Cardiac muscle cell (in vitro differentiated cells and primary cell): ENCODE results near the gene CCDC40. TPM values are rescaled to one million over a fixed set of nuclear protein-coding genes. Genes with fewer than 3 reads are reported as not detected.

Source experiments
- DNase-seq, 2 donors: peaks; one replicate each; pipeline versions ENCODE4 v3.0.0 to v3.0.0-alpha.2; 2010 to 2017; ENCODE audit warnings: low read depth in 1 of 2, low spot score in 1 of 2
- H3K27ac ChIP-seq: fragments of 200-600 bp; sonication (generic); 2 replicates; pipeline ENCODE4 v1.5.1; 2016
- H3K27me3 ChIP-seq: fragments of 200-600 bp; sonication (generic); 2 replicates; pipeline ENCODE4 v1.6.0; 2016; ENCODE audit warnings: control low read depth
- H3K36me3 ChIP-seq: fragments of 200-600 bp; sonication (generic); 2 replicates; pipeline ENCODE4 v1.5.1; 2016; ENCODE audit warnings: control low read depth
- H3K4me1 ChIP-seq: fragments of 200-600 bp; sonication (generic); 2 replicates; pipeline ENCODE4 v1.8.1; 2017; ENCODE audit warnings: low read depth, mild to moderate bottlenecking, mixed run types
- H3K4me3 ChIP-seq: fragments of 200-600 bp; sonication (generic); 2 replicates; pipeline ENCODE4 v1.5.1; 2016; ENCODE audit warnings: mild to moderate bottlenecking
- H3K9me3 ChIP-seq: fragments of 200-600 bp; sonication (generic); 2 replicates; pipeline ENCODE4 v1.5.1; 2017; ENCODE audit warnings: low read depth, mild to moderate bottlenecking, control low read depth
- polyA plus RNA-seq: library from polyadenylated mRNA; unstranded; fragments of >200 nt; fragmentation: Nextera tagmentation; extraction: Ambion mirVana; gene quantifications from 2 replicates; pipeline ENCODE4 v1.2.1, GENCODE V29; 2016
- total RNA-seq: library from RNA; depleted of rRNA; stranded (reverse); fragments of >200 nt; gene quantifications from 2 replicates; pipeline ENCODE4 v1.2.3, GENCODE V29; 2016
- TF ChIP-seq, protein P1 (sequence below): IDR thresholded peaks from 2 replicates; pipeline ENCODE4 v1.5.1; 2012; ENCODE audit warnings: low read depth, mild to moderate bottlenecking, low read length

Gene CCDC40
- total and polyA plus RNA-seq, 2 experiments from 2014 or later, result 11.3 to 12.2 TPM

DNA sequence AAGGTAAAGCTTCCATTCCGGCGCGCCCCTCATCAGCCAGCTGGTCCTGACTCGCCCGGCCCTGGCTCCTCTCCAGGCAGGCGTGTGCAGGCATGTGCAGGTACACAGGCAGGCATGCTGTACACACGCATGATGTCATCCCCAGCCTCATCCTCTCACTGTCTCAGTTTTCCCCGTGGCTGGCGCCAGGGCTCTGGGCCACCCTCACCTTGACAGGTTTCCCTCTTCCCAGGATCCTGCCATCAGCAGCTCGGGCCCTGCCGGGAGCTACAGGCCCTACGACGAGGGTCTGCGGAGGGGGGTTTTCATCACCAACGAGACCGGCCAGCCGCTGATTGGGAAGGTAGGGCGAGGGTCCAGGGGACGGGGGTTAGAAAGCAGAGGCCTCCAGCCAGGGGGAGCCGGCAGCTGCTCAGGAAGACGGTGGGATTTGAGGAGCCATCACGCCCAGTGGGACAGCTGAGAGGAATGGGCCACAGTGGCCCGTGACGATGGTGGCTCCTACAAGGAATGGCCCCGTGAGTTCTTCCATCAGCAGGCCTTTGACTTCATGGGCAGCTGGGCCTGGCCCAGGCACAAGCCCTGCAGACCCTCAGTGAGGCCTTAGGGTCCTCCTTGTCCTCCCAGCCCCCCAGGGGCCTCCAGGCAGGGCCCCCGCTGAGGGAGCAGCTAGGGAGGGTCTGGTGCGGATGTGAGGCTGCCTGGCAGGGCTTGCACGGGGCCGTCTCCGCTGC lies 73.4 kb downstream of the CCDC40 start:
- Histone ChIP-seq H3K27me3 (no peaks in the 10 kb centered on the region), H3K9me3 (no peaks in the 10 kb centered on the region), H3K36me3 (no peaks in the 10 kb centered on the region), H3K27ac (no peak overlapping the region), H3K4me1 (peaks cover under 1% of the 10 kb centered on the region), H3K4me3 (no peak overlapping the region)
- TF ChIP-seq, protein P1, sequence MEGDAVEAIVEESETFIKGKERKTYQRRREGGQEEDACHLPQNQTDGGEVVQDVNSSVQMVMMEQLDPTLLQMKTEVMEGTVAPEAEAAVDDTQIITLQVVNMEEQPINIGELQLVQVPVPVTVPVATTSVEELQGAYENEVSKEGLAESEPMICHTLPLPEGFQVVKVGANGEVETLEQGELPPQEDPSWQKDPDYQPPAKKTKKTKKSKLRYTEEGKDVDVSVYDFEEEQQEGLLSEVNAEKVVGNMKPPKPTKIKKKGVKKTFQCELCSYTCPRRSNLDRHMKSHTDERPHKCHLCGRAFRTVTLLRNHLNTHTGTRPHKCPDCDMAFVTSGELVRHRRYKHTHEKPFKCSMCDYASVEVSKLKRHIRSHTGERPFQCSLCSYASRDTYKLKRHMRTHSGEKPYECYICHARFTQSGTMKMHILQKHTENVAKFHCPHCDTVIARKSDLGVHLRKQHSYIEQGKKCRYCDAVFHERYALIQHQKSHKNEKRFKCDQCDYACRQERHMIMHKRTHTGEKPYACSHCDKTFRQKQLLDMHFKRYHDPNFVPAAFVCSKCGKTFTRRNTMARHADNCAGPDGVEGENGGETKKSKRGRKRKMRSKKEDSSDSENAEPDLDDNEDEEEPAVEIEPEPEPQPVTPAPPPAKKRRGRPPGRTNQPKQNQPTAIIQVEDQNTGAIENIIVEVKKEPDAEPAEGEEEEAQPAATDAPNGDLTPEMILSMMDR, result no peak
- DNase-seq, result no peak

GRCh38 chr17:80110447-80110812 lies 74.0 kb downstream of the CCDC40 start:
- Histone ChIP-seq H3K27me3 (no peaks in the 10 kb centered on the region), H3K36me3 (no peaks in the 10 kb centered on the region), H3K4me3 (no peak overlapping the region), H3K9me3 (no peaks in the 10 kb centered on the region), H3K27ac (no peak overlapping the region), H3K4me1 (no peaks in the 10 kb centered on the region)
- TF ChIP-seq, protein P1, result no peak
- no peak for DNase-seq

GRCh38 chr17:80110927-80111701 lies 74.7 kb downstream of the CCDC40 start:
- Histone ChIP-seq H3K4me3 (no peak overlapping the region), H3K36me3 (no peaks in the 10 kb centered on the region), H3K27ac (no peak overlapping the region), H3K27me3 (no peaks in the 10 kb centered on the region), H3K4me1 (no peaks in the 10 kb centered on the region), H3K9me3 (no peaks in the 10 kb centered on the region)
- no peak for DNase-seq
- TF ChIP-seq, protein P1, result no peak

- no peak for DNase-seq
- TF ChIP-seq, protein P1, result no peak
- H3K4me3 ChIP-seq, result no peak overlapping the region
- no peaks in the 10 kb centered on the region for H3K27me3 ChIP-seq
- H3K9me3 ChIP-seq, result no peaks in the 10 kb centered on the region
- no peak overlapping the region for H3K27ac ChIP-seq
- H3K4me1 ChIP-seq, result no peaks in the 10 kb centered on the region
- H3K36me3 ChIP-seq, result no peaks in the 10 kb centered on the region
Measured at GRCh38 chr17:80111702-80112470, 75.4 kb downstream of the CCDC40 start.

GRCh38 chr17:80112471-80113032 lies 76.1 kb downstream of the CCDC40 start:
- Histone ChIP-seq H3K4me3 (no peak overlapping the region), H3K27ac (no peak overlapping the region), H3K9me3 (no peaks in the 10 kb centered on the region), H3K4me1 (no peaks in the 10 kb centered on the region), H3K36me3 (no peaks in the 10 kb centered on the region), H3K27me3 (no peaks in the 10 kb centered on the region)
- DNase-seq, result no peak
- TF ChIP-seq, protein P1, result no peak
